Stimulated activated memory B cell treated with anti-CD40 and anti-IgM and Interleukin-4, amounts not matched to agents 10 μg/mL and 1 μg/mL and 100 μg/mL, for 72 hours (primary cell): Measurements from ENCODE around the gene TENT4B.

Experiments used
- ATAC-seq: fragments of 150-1000 bp; cut with Tn5 transposase; 2 replicates; pipeline ENCODE4 v1.10.0; 2021
- H3K27ac Mint-ChIP-seq: one replicate; pipeline ENCODE4 v1.8.0; 2022; ENCODE audit warnings: mild to moderate bottlenecking, mixed read lengths
- H3K27me3 Mint-ChIP-seq: one replicate; pipeline ENCODE4 v1.8.0; 2022; ENCODE audit warnings: mixed read lengths
- H3K36me3 Mint-ChIP-seq: one replicate; pipeline ENCODE4 v1.8.0; 2022; ENCODE audit warnings: mixed read lengths
- H3K4me1 Mint-ChIP-seq: one replicate; pipeline ENCODE4 v1.8.0; 2022; ENCODE audit warnings: mixed read lengths
- H3K4me3 Mint-ChIP-seq: one replicate; pipeline ENCODE4 v1.8.0; 2022; ENCODE audit warnings: mild to moderate bottlenecking, moderate library complexity, mixed read lengths
- H3K9me3 Mint-ChIP-seq: one replicate; pipeline ENCODE4 v1.8.0; 2022; ENCODE audit warnings: mixed read lengths

The TENT4B gene

GRCh38 chr16:50261707-50262235 is 108.7 kb downstream of the TENT4B start:
- Mint-ChIP-seq H3K36me3 (peaks cover 4% of the 10 kb centered on the region), H3K9me3 (peaks cover 3% of the 10 kb centered on the region), H3K4me3 (no peak overlapping the region), H3K4me1 (peaks cover 46% of the 10 kb centered on the region), H3K27ac (no peak overlapping the region), H3K27me3 (peaks cover 15% of the 10 kb centered on the region)
- no peak for ATAC-seq

DNA sequence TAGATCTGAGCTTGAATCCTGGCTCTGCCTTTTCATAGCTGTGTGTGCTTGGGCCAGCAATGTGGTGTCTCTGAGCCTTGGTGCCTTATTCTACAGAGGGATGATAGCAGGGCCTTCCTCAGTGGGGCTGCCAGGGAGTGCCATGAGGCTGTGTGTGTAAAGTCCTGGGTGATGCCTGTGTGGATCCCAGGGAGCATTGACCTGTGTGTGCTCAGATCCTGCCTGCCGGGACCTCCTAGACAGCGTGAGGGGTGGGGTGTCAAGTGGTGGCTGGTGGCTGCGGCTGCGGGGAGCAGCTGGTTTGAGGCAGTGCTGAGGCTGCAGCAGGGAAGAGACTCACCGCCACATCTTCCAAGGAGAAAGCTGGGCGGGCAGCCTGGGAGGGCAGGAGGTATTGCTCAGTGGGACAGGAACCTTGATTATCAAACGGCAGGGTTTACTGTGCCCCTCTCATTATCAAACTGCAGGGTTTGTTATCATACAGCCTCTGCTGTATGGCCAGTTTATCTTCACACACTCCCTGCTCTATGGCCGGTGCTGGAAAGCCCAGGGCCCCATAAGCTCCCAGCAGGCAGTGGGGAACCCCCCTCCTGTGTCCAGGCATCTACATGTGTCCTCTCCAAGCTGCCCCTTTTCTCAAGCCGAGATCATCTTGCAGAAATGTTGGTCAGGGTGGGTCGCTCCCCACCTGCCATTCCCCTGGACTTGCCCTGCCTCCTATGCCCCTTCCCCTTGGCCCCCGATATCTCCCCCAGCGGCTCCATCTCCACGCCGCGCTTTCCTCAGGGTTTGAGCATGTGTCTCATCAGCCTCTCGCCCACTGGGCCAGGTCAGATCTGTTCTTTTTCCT is 110.2 kb downstream of the TENT4B start:
- peaks cover 3% of the 10 kb centered on the region for H3K9me3 Mint-ChIP-seq
- peaks cover 4% of the 10 kb centered on the region for H3K36me3 Mint-ChIP-seq
- peak overlapping the region; percentile 96 for H3K27ac Mint-ChIP-seq
- H3K27me3 Mint-ChIP-seq = peaks cover 15% of the 10 kb centered on the region
- peaks cover 60% of the 10 kb centered on the region for H3K4me1 Mint-ChIP-seq
- H3K4me3 Mint-ChIP-seq = no peak overlapping the region
- no peak for ATAC-seq

GRCh38 chr16:50263940-50264929 is 111.1 kb downstream of the TENT4B start:
- peaks cover 68% of the 10 kb centered on the region for H3K4me1 Mint-ChIP-seq
- H3K27ac Mint-ChIP-seq = peak overlapping the region; percentile 96
- H3K4me3 Mint-ChIP-seq = no peak overlapping the region
- peaks cover 3% of the 10 kb centered on the region for H3K9me3 Mint-ChIP-seq
- H3K27me3 Mint-ChIP-seq = peaks cover 14% of the 10 kb centered on the region
- H3K36me3 Mint-ChIP-seq = peaks cover 4% of the 10 kb centered on the region
- ATAC-seq = peak; percentile 6

DNA sequence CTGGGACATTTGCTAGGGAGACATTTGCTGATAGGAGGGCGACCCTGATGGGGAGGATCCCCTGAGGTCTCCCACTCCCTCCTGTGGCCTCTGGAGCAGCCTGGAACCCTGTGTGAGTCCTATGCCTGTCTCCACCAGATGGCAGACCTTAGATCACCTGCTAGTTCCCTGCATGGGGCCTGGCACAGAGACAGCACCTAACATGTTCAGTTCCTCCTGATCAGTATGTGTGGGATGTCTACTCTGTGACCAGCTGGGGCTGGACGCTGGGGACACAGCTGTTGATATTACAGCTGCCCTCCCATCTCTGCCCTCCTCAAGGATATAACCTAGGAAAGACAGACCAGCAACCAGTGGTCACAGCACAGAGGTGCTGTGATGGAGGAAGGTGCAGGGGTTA is 112.2 kb downstream of the TENT4B start:
- Mint-ChIP-seq H3K9me3 (no peaks in the 10 kb centered on the region), H3K27ac (peak overlapping the region; percentile 96), H3K4me1 (peaks cover 68% of the 10 kb centered on the region), H3K4me3 (peak overlapping the region; percentile 22), H3K36me3 (peaks cover 4% of the 10 kb centered on the region), H3K27me3 (peaks cover 4% of the 10 kb centered on the region)
- ATAC-seq = peak; percentile 57

DNA sequence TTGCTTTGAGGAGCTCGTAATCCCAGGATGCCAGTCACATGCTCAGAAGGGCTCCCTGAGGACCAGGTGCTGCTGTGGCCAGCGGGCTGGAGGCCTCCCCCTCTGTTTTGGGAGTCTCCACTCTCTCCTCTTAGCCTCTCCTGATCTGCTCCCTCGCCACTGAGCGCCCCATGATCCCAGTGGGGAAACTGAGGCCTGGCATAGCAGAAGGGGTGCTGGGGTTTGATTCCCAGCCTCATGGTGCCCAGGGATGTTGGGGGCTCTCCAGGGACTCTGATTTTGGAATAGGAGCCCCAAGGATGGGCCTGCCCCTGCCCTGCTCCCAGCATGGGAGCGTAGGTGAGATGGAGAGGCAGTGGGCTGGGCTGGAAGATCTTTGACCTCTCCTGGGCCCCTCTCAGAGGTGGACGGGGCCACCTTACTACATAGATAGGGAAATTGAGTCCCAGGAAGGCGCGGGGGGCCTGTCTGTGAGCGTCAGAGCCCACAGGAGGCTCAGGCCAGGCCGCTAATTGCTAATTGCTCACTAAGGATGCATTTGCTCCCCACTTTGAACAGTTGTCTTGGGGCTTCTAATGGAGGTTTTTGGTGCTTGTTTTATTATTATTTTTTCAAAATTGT is 112.7 kb downstream of the TENT4B start:
- no peaks in the 10 kb centered on the region for H3K9me3 Mint-ChIP-seq
- no peaks in the 10 kb centered on the region for H3K36me3 Mint-ChIP-seq
- H3K4me3 Mint-ChIP-seq = peak overlapping the region; percentile 89
- H3K27me3 Mint-ChIP-seq = no peaks in the 10 kb centered on the region
- H3K27ac Mint-ChIP-seq = peak overlapping the region; percentile 96
- H3K4me1 Mint-ChIP-seq = peaks cover 73% of the 10 kb centered on the region
- no peak for ATAC-seq

- H3K36me3 Mint-ChIP-seq = no peaks in the 10 kb centered on the region
Measured at GRCh38 chr16:50266337-50267091, 113.4 kb downstream of the TENT4B start, which contains the start of gene ADCY7. ADCY7 (plus strand) TSS chr16:50266551; CDS start chr16:50288180, 21,629 bp downstream.

DNA sequence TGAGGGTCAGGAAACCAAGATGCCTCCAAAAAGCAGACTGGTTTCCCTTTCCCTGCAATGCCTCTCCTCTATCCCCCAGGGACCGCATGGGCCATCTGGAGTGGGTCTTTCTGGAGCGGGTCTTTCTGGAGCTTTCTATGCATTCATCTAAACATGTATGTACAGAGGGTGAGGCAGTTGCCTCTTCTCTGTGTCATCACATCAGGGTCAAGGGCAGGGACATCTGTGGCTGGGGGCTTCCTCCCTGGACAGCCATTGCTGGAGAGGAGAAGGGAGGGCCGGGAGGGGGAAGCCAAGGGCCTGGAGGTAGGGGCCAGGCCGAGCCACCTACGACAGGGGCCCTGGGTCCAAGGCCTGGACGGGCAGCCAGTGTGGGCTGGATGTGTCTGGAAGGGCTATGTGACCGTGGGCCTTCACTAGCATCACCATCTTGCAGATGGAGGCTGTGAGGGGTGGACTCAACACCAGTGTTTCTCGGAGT is 114.1 kb downstream of the TENT4B start:
- ATAC-seq = no peak
- Mint-ChIP-seq H3K36me3 (no peaks in the 10 kb centered on the region), H3K4me1 (peaks cover 86% of the 10 kb centered on the region), H3K27ac (peak overlapping the region; percentile 96), H3K9me3 (no peaks in the 10 kb centered on the region), H3K4me3 (peak overlapping the region; percentile 89), H3K27me3 (no peaks in the 10 kb centered on the region)

More at GRCh38 chr16:50266337-50267091, 113.4 kb downstream of the TENT4B start, which contains the start of gene ADCY7:
- Mint-ChIP-seq H3K4me3 (peak within 1 kb of the TSS; percentile 89), H3K4me1 (peaks cover 80% of the 10 kb centered on the region), H3K9me3 (no peaks in the 10 kb centered on the region), H3K27me3 (no peaks in the 10 kb centered on the region), H3K27ac (peak within 1 kb of the TSS; percentile 96)
- ATAC-seq = peak; percentile 92

DNA sequence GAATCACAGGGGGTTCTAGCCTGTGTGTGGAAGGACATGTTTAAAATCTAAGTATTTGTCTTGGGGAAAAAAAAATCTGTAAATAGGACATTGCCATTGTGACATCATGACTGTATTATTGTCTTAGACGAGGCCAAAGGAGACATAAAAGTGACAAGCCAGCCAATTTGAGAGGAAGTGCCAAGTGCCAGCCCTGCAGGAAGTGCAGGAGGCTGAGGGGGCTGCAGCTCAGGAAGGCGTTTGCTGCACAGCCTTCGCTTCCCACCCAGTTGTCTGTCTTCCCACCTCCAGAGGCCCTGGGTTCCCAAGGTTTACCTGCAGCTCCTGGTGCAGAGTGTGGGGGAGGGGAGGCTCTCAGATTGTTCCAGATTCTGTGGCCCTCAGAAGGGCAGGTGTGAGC is 114.5 kb downstream of the TENT4B start:
- Mint-ChIP-seq H3K27me3 (no peaks in the 10 kb centered on the region), H3K27ac (peak overlapping the region; percentile 96), H3K9me3 (no peaks in the 10 kb centered on the region), H3K36me3 (no peaks in the 10 kb centered on the region), H3K4me1 (peaks cover 91% of the 10 kb centered on the region), H3K4me3 (peak overlapping the region; percentile 89)
- ATAC-seq = no peak

DNA sequence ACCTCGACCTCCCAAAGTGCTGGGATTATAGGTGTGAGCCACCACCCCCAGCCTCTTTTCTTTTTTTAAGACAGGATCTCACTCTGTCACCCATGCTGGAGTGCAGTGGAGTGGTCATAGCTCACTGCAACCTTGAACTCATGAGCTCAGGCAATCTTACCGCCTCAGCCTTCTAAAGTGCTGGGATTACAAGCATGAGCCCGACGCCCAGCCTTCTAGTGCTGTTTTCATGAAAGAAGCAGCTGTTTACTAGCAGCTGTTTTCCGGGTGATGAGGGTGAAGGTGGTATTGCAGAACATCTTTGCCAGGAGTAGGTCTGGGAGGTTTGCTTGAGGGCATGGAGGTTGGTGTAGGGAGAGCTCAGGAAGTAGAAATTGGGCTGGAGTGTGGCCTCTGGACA is 115.2 kb downstream of the TENT4B start:
- Mint-ChIP-seq H3K36me3 (no peaks in the 10 kb centered on the region), H3K9me3 (no peaks in the 10 kb centered on the region), H3K27me3 (no peaks in the 10 kb centered on the region), H3K27ac (peak overlapping the region; percentile 96), H3K4me1 (peaks cover 98% of the 10 kb centered on the region), H3K4me3 (peak overlapping the region; percentile 24)
- ATAC-seq = no peak

DNA sequence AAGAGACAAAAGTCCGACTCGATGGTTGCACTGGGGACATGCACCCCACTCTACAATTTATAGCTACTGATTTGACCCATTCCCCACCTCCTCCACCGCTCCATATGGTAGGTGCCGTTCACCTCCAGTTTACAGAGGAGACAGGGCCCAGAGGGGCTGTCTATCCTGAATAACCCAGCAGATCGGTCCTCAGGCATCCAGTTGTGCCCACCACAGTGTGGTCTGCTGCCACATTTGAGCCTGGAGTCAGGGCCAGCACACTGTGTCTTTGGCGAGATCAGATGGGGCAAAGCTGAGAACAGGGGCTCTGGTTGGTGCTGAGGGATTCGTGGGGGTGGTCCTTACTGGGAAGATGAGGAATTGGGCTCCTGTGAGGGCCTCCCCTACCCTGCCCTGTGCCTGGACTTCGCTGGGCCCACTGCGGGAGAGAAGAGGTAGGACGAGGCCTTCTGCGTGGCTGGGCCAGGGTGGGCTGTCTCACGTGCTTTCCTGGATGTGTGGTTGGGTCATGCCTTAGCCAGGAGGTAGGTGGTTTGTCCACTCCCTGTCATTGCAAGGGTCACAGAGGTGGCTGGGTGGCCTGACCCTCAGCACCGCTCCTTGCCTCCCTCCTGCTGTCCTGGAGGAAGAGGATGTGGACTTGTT is 116.1 kb downstream of the TENT4B start:
- Mint-ChIP-seq H3K4me1 (peaks cover 99% of the 10 kb centered on the region), H3K4me3 (no peak overlapping the region), H3K27ac (peak overlapping the region; percentile 96), H3K27me3 (no peaks in the 10 kb centered on the region), H3K9me3 (no peaks in the 10 kb centered on the region), H3K36me3 (no peaks in the 10 kb centered on the region)
- no peak for ATAC-seq

- no peaks in the 10 kb centered on the region for H3K36me3 Mint-ChIP-seq
- H3K4me1 Mint-ChIP-seq = peaks cover 98% of the 10 kb centered on the region
- peak overlapping the region; percentile 96 for H3K27ac Mint-ChIP-seq
- no peak overlapping the region for H3K4me3 Mint-ChIP-seq
- H3K27me3 Mint-ChIP-seq = no peaks in the 10 kb centered on the region
- ATAC-seq = no peak
- H3K9me3 Mint-ChIP-seq = no peaks in the 10 kb centered on the region
Measured at GRCh38 chr16:50269769-50270509, 116.8 kb downstream of the TENT4B start.

GRCh38 chr16:50270510-50271147 is 117.5 kb downstream of the TENT4B start:
- Mint-ChIP-seq H3K9me3 (no peaks in the 10 kb centered on the region), H3K4me3 (no peak overlapping the region), H3K27ac (peak overlapping the region; percentile 96), H3K27me3 (no peaks in the 10 kb centered on the region), H3K36me3 (no peaks in the 10 kb centered on the region), H3K4me1 (peaks cover 98% of the 10 kb centered on the region)
- ATAC-seq = no peak
